ENCODE measurements around the gene PSPN. TPM values are rescaled to one million over a fixed set of nuclear protein-coding genes. Genes with fewer than 3 reads are reported as not detected.

The PSPN gene
- total RNA-seq, 1 experiment from 2014 or later, result 3.4 TPM

GRCh38 chr19:6412061-6412446 lies 36.3 kb upstream of the PSPN start (continued):
- no peak for TF ChIP-seq CTCF (IDR thresholded peaks at IDR 0.05 in 2 of 3, conservative IDR thresholded peaks at IDR 0.05 in 1 of 3; ENCODE audit: borderline replicate concordance in 1 of 3, insufficient read depth in 1 of 3, low read depth in 2 of 3, low read length in 2 of 3)
- TF ChIP-seq POLR2A (IDR thresholded peaks at IDR 0.05; ENCODE audit: borderline replicate concordance, extremely low read depth, insufficient read depth, insufficient read length), result no peak
- no peak for TF ChIP-seq CBX3 (IDR thresholded peaks at IDR 0.05; ENCODE audit: low read depth)
- TF ChIP-seq EGR1 (IDR thresholded peaks at IDR 0.05; ENCODE audit: low read depth), result no peak
- no peak for TF ChIP-seq POLR2AphosphoS5 (IDR thresholded peaks at IDR 0.05; ENCODE audit: low read depth, low read length)
- TF ChIP-seq EZH2 (IDR thresholded peaks at IDR 0.05), result no peak
- TF ChIP-seq SRF (IDR thresholded peaks at IDR 0.05; ENCODE audit: low read depth), result no peak
- no peak for TF ChIP-seq MAX (IDR thresholded peaks at IDR 0.05)

GRCh38 chr19:6409346-6409745 lies 33.6 kb upstream of the PSPN start:
- H2AFZ ChIP-seq (ENCODE audit: low read depth, low read length, poor library complexity, severe bottlenecking), result no peak overlapping the region
- POLR2A ChIA-PET, result interaction anchor here (1.7 kb wide), 1 partner anchor 15 kb away, joined by 7 read pairs; the partner anchor contains the start of gene KHSRP
- TF ChIP-seq POLR2AphosphoS5 (IDR thresholded peaks at IDR 0.05; ENCODE audit: low read depth, low read length), result no peak
- TF ChIP-seq MAX (IDR thresholded peaks at IDR 0.05), result no peak
- TF ChIP-seq, protein P1, sequence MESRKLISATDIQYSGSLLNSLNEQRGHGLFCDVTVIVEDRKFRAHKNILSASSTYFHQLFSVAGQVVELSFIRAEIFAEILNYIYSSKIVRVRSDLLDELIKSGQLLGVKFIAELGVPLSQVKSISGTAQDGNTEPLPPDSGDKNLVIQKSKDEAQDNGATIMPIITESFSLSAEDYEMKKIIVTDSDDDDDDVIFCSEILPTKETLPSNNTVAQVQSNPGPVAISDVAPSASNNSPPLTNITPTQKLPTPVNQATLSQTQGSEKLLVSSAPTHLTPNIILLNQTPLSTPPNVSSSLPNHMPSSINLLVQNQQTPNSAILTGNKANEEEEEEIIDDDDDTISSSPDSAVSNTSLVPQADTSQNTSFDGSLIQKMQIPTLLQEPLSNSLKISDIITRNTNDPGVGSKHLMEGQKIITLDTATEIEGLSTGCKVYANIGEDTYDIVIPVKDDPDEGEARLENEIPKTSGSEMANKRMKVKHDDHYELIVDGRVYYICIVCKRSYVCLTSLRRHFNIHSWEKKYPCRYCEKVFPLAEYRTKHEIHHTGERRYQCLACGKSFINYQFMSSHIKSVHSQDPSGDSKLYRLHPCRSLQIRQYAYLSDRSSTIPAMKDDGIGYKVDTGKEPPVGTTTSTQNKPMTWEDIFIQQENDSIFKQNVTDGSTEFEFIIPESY (IDR thresholded peaks at IDR 0.05; ENCODE audit: extremely low read depth, insufficient replicate concordance, low read length), result no peak
- TF ChIP-seq CEBPB (IDR thresholded peaks at IDR 0.05; ENCODE audit: low read depth), result no peak
- TF ChIP-seq EGR1 (IDR thresholded peaks at IDR 0.05; ENCODE audit: low read depth), result no peak
- no peak for TF ChIP-seq EZH2phosphoT487 (IDR thresholded peaks at IDR 0.05; ENCODE audit: borderline replicate concordance)
- TF ChIP-seq ELF1 (IDR thresholded peaks at IDR 0.05; ENCODE audit: borderline replicate concordance, low read depth), result no peak
- no peak for TF ChIP-seq REST (IDR thresholded peaks at IDR 0.05; ENCODE audit: low read depth)
- no peak for TF ChIP-seq SP1 (IDR thresholded peaks at IDR 0.05; ENCODE audit: low read depth)
- no peak for TF ChIP-seq TCF7L2 (IDR thresholded peaks at IDR 0.05; ENCODE audit: borderline replicate concordance, extremely low read depth, insufficient read depth, insufficient read length)
- TF ChIP-seq EZH2 (IDR thresholded peaks at IDR 0.05), result no peak
- no peak for TF ChIP-seq ZFX (IDR thresholded peaks at IDR 0.05)

More at GRCh38 chr19:6409346-6409745, 33.6 kb upstream of the PSPN start:
- intact Hi-C loops (cut with micrococcal nuclease), result no loop called here
- H3K36me3 ChIP-seq (ENCODE audit: control insufficient read depth in 1 of 2, insufficient read depth in 2 of 2, low read length in 2 of 2), result peaks cover 4 to 10% of the 10 kb centered on the region in 2 experiments; a peak in 3 of 4 replicates
- BruUV-seq (replicated peaks), result no TSS peak
- ATAC-seq, result no peak
- no peaks in the 10 kb centered on the region for H3K79me2 ChIP-seq (ENCODE audit: insufficient read depth, low read length)
- no peaks in the 10 kb centered on the region for H3K9me2 ChIP-seq (ENCODE audit: insufficient read depth)
- H3K9ac ChIP-seq (ENCODE audit: low read length), result no peak overlapping the region
- H3K27me3 ChIP-seq (ENCODE audit: insufficient read depth, low read length), result no peaks in the 10 kb centered on the region
- H3K9me3 ChIP-seq (ENCODE audit: control insufficient read depth in 1 of 2, insufficient read depth in 1 of 2, low read depth in 1 of 2, low read length in 2 of 2), result no peaks in the 10 kb centered on the region
- ChIA-PET RAD21 (ENCODE audit: low non-redundant PET in 1 of 2, low total read pairs in 2 of 2, uncharacterized antibody in 2 of 2, unreplicated experiment in 2 of 2) (no interaction called here), CTCF (interaction anchor here (0.7 kb wide), 1 partner anchor 164 kb away, joined by 4 read pairs; no protein-coding TSS in a partner anchor)
- H3K4me3 ChIP-seq (replicated peaks in 1 of 2; ENCODE audit: low read depth in 1 of 2, low read length in 2 of 2), result no peak overlapping the region
- no peaks in the 10 kb centered on the region for H4K20me1 ChIP-seq (ENCODE audit: insufficient read depth)
- no peak overlapping the region for H3K27ac ChIP-seq (ENCODE audit: low read depth, low read length)
- DNase-seq (ENCODE audit: low read depth, low spot score), result no peak
- no peaks in the 10 kb centered on the region for H3K4me1 ChIP-seq (ENCODE audit: control insufficient read depth in 1 of 2, insufficient read depth in 2 of 2, low read length in 2 of 2)
- no peak overlapping the region for H3K4me2 ChIP-seq (ENCODE audit: low read length)
